ENCODE results near the gene TRIM29.

The TRIM29 gene

DNA sequence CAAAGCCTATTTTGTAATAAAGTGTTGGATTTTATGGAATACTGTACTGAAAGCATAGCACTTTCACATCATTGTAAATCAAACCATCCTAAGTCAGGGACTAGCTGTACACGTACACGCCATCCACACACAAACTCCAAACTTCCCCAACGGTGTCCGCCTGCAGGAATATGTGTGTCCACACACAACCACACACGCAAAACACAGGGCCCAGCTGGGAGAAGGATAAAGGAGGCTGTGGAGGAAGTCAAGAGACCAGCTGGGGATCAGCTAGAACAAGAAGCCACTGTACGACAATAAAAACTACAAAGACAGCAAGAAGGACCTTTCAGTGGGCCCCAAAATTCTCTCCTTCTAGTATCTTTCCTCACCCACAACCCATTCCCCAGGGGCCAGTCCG is 1.6 kb downstream of the TRIM29 start:
- peaks cover 2% of the 10 kb centered on the region; the same call in 1 of the 2 replicates for H3K4me1 ChIP-seq (ENCODE audit: control insufficient read depth, insufficient read depth, low read length)
- no CpG with 5 or more reads among the region's 7 CpGs for WGBS (ENCODE audit: insufficient coverage, insufficient read length)
- H3K9me3 ChIP-seq (ENCODE audit: control insufficient read depth, insufficient read depth, low read length) = no peaks in the 10 kb centered on the region
- no peak overlapping the region for H3K4me3 ChIP-seq (ENCODE audit: low read length)
- no peaks in the 10 kb centered on the region for H3K36me3 ChIP-seq (ENCODE audit: control insufficient read depth, insufficient read depth, low read length)
- no peak for DNase-seq (ENCODE audit: low read depth, low spot score)
- H3K27ac ChIP-seq (ENCODE audit: low read length) = no peak overlapping the region
- H3K27me3 ChIP-seq (ENCODE audit: control insufficient read depth, insufficient read depth, low read length) = no peaks in the 10 kb centered on the region; the same call in 1 of the 2 replicates

DNA sequence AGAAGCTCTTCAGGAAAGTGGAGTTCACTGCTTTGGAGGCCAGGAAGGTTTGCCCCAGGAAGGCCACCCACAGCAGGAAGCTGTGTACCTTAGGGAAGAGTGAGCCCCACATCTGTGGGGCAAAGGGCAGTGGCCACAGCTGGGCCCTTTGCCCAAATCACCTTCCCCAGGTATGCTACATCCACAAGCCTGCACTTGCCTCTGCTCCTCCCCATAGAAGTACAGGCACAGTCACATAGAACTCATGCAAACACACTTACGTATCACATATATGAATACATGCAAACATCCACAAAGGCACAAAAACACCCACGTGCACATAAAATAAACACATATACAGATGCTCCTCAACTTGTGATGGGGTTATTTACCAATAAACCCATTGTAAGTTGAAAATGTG is 2.1 kb downstream of the TRIM29 start:
- DNase-seq (ENCODE audit: low read depth, low spot score) = no peak
- Histone ChIP-seq H3K4me1 (ENCODE audit: control insufficient read depth, insufficient read depth, low read length) (peaks cover 2% of the 10 kb centered on the region; the same call in 1 of the 2 replicates), H3K4me3 (ENCODE audit: low read length) (no peak overlapping the region), H3K27me3 (ENCODE audit: control insufficient read depth, insufficient read depth, low read length) (no peaks in the 10 kb centered on the region; the same call in 1 of the 2 replicates), H3K9me3 (ENCODE audit: control insufficient read depth, insufficient read depth, low read length) (no peaks in the 10 kb centered on the region), H3K27ac (ENCODE audit: low read length) (no peak overlapping the region), H3K36me3 (ENCODE audit: control insufficient read depth, insufficient read depth, low read length) (no peaks in the 10 kb centered on the region)
- no CpG with 5 or more reads among the region's 2 CpGs for WGBS (ENCODE audit: insufficient coverage, insufficient read length)

DNA sequence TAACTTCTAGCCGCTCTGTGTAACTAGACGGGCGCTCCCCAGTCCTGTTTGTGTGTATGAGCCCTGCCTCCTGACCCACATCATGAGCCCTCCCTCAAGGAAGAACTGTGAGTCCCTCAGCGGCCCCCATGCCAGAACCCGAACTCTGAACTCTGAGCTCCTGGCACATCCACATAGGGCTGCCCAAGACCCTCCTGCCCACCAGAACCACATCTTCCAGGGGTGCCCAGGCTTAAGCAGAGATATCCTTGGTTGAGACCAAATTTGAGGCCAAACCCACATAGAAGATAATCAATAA is 3.0 kb downstream of the TRIM29 start:
- no peaks in the 10 kb centered on the region for H3K36me3 ChIP-seq (ENCODE audit: control insufficient read depth, insufficient read depth, low read length)
- H3K4me1 ChIP-seq (ENCODE audit: control insufficient read depth, insufficient read depth, low read length) = peaks cover 2% of the 10 kb centered on the region; the same call in 1 of the 2 replicates
- no peak for DNase-seq (ENCODE audit: low read depth, low spot score)
- WGBS (ENCODE audit: insufficient coverage, insufficient read length) = no CpG with 5 or more reads among the region's 5 CpGs
- no peak overlapping the region for H3K4me3 ChIP-seq (ENCODE audit: low read length)
- H3K27me3 ChIP-seq (ENCODE audit: control insufficient read depth, insufficient read depth, low read length) = no peaks in the 10 kb centered on the region; the same call in 1 of the 2 replicates
- no peak overlapping the region for H3K27ac ChIP-seq (ENCODE audit: low read length)
- no peaks in the 10 kb centered on the region for H3K9me3 ChIP-seq (ENCODE audit: control insufficient read depth, insufficient read depth, low read length)

DNA sequence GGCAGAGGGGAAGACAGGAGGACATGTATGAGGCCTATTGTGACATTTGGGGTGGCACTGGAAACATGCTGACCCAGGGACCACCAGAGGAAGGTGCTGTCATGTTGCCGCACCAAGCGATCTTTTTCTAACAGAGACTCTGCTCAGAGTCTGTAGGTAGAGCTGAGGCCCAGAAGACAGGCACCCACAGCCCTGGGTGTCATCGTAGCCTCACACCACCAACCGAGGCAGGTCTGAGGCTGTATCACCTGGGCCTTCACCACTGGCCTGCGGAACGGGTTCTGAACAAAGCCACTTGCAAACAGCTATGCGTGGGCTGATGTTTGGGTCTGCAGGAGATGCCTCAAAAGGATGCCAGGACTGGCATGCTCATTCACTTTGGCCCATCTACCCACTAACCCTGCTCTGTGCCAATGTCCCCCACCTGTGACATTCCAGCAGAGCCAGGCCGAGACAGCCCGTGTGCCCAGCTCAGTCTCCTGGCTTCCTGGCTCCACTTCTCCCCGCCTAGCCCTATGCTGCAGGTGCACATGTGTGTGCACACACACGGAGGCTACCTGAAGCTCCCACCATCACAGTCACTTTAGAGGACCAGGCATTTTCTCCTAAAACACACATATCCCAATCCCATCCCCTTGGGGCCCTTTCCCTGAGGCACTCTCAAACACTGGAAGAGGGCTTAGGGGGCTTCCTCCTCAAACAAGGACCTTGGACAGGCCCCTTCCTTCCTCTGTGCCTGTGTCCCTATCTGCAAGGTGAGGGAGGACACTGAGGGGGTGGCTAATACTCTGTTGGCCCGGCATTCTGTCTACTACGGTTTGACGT is 3.6 kb downstream of the TRIM29 start:
- H3K27me3 ChIP-seq (ENCODE audit: control insufficient read depth, insufficient read depth, low read length) = no peaks in the 10 kb centered on the region; the same call in 1 of the 2 replicates
- WGBS (ENCODE audit: insufficient coverage, insufficient read length) = no CpG with 5 or more reads among the region's 14 CpGs
- H3K27ac ChIP-seq (ENCODE audit: low read length) = no peak overlapping the region
- no peaks in the 10 kb centered on the region for H3K36me3 ChIP-seq (ENCODE audit: control insufficient read depth, insufficient read depth, low read length)
- no peak overlapping the region for H3K4me3 ChIP-seq (ENCODE audit: low read length)
- H3K4me1 ChIP-seq (ENCODE audit: control insufficient read depth, insufficient read depth, low read length) = peaks cover 2% of the 10 kb centered on the region; the same call in 1 of the 2 replicates
- DNase-seq (ENCODE audit: low read depth, low spot score) = no peak
- H3K9me3 ChIP-seq (ENCODE audit: control insufficient read depth, insufficient read depth, low read length) = no peaks in the 10 kb centered on the region

DNA sequence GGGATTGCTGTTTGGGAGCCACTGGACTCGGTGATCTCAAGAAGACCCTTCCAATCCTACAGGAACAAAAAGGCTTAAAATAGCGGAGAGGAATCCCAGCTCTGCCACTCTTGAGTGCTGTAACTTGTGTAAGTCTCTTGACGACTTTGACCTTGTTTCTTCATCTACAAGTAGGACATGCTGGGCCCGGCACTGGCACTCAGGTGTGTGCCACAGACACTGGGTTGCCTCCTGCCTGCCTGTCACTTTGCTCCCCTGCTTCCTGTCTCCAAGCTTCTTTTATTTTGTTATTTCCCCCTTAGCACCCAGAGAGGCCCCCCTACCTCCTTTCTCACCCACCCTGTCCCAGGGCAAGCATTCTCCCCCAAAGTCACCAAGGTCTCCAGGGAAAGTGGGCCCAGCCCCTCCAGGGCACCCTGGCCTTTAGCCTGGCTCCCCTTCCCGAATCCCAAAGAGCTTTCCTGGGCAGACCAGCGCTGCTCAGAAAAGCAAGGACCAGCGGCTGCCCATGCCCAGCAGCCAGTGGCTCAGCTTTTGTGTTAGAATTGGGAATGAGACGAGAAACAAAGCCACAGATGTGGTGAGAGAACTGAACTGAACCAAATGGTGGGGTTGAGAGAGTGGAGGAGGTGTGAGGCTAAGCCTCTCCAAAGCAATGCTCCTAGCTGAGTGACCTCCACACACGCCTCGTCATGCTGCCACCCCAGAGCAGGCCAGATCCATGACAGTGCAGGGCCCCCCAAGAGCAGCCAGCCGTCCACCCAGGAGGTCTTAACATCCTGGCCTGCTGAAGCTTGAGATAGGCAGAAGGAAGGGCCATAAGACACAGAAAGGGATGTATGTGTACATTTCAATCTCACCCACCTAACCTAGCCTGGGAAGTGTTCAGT is 4.5 kb downstream of the TRIM29 start:
- WGBS (ENCODE audit: insufficient coverage, insufficient read length) = no CpG with 5 or more reads among the region's 11 CpGs
- H3K27me3 ChIP-seq (ENCODE audit: control insufficient read depth, insufficient read depth, low read length) = no peaks in the 10 kb centered on the region; the same call in 1 of the 2 replicates
- H3K4me3 ChIP-seq (ENCODE audit: low read length) = no peak overlapping the region
- no peaks in the 10 kb centered on the region for H3K9me3 ChIP-seq (ENCODE audit: control insufficient read depth, insufficient read depth, low read length)
- no peak for DNase-seq (ENCODE audit: low read depth, low spot score)
- no peak overlapping the region for H3K27ac ChIP-seq (ENCODE audit: low read length)
- H3K4me1 ChIP-seq (ENCODE audit: control insufficient read depth, insufficient read depth, low read length) = peaks cover 2% of the 10 kb centered on the region; the same call in 1 of the 2 replicates
- H3K36me3 ChIP-seq (ENCODE audit: control insufficient read depth, insufficient read depth, low read length) = no peaks in the 10 kb centered on the region

DNA sequence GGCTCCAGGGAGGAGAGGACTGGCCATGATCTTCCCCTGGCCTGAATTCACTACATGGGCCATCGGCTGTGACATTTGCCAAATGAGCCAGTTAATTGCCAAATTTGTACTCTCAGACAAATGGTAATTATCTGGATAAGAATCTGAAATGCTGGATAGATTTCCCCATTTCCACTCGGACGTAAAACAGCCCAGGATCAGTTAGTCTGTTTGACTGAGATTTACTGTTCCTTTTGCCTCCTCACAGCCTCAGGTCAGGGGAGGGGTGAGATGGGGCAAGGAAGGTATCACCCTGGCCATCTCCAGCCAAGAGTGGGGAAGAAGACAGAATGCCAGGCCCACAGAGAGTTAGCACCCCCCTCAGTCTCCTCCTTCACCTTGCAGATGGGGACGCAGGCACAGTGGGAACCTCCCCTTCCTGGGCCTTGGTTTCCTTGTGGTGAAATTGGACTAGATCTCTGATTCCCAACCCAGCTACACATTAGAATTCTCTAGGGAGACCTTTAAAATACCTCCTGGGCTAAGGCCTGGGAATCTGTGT is 5.2 kb downstream of the TRIM29 start:
- H3K4me3 ChIP-seq (ENCODE audit: low read length) = no peak overlapping the region
- H3K27me3 ChIP-seq (ENCODE audit: control insufficient read depth, insufficient read depth, low read length) = no peaks in the 10 kb centered on the region; the same call in 1 of the 2 replicates
- H3K4me1 ChIP-seq (ENCODE audit: control insufficient read depth, insufficient read depth, low read length) = peaks cover 1% of the 10 kb centered on the region; the same call in 1 of the 2 replicates
- no peak for DNase-seq (ENCODE audit: low read depth, low spot score)
- H3K27ac ChIP-seq (ENCODE audit: low read length) = no peak overlapping the region
- WGBS (ENCODE audit: insufficient coverage, insufficient read length) = no CpG with 5 or more reads among the region's 4 CpGs
- no peaks in the 10 kb centered on the region for H3K36me3 ChIP-seq (ENCODE audit: control insufficient read depth, insufficient read depth, low read length)
- no peaks in the 10 kb centered on the region for H3K9me3 ChIP-seq (ENCODE audit: control insufficient read depth, insufficient read depth, low read length)

DNA sequence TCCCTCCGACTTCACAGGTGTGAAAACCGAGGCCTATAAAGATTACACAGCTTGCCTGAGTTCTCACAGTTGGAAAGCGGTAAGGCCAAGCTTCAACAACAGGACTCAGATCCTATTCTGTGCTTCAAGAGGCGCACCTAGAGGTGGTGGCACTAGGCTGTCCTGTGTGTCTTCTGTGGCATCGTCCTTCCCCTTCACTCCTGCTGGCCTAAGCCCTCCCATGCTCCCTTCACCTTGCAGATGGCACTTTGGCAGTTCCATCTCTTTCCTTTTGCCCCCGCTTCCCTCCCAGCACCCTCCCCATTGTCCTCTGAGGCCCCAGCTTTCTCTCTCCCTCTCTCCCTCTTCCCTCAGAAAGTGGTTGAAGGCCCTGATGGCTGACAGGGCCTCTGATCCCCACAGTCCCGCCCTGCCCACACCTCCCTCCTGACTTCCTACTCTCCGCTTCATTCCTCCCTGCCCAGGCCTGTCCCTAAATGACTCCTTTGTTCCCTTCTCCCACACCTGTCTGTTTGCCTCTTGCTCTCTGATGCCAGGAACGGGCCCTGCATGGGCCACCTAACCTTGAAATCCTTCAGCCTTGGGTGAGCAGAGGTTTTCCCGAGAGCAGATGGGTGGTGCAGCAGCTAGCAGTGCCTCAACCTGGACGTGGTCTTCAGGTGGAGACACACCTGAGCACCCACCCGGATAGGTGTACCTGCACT is 5.8 kb downstream of the TRIM29 start:
- Histone ChIP-seq H3K36me3 (ENCODE audit: control insufficient read depth, insufficient read depth, low read length) (no peaks in the 10 kb centered on the region), H3K4me1 (ENCODE audit: control insufficient read depth, insufficient read depth, low read length) (no peaks in the 10 kb centered on the region), H3K9me3 (ENCODE audit: control insufficient read depth, insufficient read depth, low read length) (no peaks in the 10 kb centered on the region), H3K27me3 (ENCODE audit: control insufficient read depth, insufficient read depth, low read length) (no peaks in the 10 kb centered on the region; the same call in 1 of the 2 replicates), H3K4me3 (ENCODE audit: low read length) (no peak overlapping the region), H3K27ac (ENCODE audit: low read length) (no peak overlapping the region)
- DNase-seq (ENCODE audit: low read depth, low spot score) = no peak
- no CpG with 5 or more reads among the region's 12 CpGs for WGBS (ENCODE audit: insufficient coverage, insufficient read length)

DNA sequence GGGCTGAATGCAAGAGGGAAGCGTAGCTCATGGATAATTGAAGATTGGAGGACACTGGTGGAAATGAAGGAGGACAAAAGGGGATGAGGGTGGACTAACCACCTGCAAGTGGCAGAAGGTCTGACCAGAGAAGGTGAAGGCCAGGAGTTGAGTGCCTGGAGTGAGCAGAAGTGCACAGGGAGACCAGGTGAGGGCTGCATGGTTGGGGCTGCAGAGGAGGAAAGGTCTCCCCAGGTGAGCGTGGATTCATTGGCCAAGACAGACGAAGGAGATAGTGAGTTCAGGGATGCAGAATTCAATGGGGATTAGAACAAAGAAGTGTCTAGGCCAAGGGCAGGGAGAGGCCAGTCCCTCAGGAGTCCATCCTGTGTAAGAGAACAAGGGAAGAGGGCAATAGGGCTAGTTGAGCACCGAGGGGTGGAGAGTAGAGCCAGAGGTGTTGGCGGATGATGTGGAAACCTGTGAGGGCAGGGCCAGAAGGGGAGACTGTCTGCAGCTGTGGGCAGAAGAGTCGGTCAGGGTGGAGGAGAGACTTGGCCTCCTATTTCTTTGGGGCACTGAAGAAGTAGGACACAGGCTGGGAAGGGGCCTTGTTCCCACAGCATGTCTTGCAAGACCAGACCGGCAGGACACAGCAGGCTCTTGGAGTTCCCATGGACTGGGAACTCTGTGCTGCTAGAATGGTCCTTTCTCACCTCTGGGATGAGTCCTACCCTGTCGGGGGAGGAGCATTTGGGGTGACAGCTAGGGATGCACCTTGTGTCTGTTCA is 6.7 kb downstream of the TRIM29 start:
- Histone ChIP-seq H3K36me3 (ENCODE audit: control insufficient read depth, insufficient read depth, low read length) (no peaks in the 10 kb centered on the region), H3K4me3 (ENCODE audit: low read length) (no peak overlapping the region), H3K27me3 (ENCODE audit: control insufficient read depth, insufficient read depth, low read length) (no peaks in the 10 kb centered on the region; the same call in 1 of the 2 replicates), H3K9me3 (ENCODE audit: control insufficient read depth, insufficient read depth, low read length) (no peaks in the 10 kb centered on the region), H3K27ac (ENCODE audit: low read length) (no peak overlapping the region), H3K4me1 (ENCODE audit: control insufficient read depth, insufficient read depth, low read length) (no peaks in the 10 kb centered on the region)
- DNase-seq (ENCODE audit: low read depth, low spot score) = no peak
- WGBS (ENCODE audit: insufficient coverage, insufficient read length) = no CpG with 5 or more reads among the region's 8 CpGs

DNA sequence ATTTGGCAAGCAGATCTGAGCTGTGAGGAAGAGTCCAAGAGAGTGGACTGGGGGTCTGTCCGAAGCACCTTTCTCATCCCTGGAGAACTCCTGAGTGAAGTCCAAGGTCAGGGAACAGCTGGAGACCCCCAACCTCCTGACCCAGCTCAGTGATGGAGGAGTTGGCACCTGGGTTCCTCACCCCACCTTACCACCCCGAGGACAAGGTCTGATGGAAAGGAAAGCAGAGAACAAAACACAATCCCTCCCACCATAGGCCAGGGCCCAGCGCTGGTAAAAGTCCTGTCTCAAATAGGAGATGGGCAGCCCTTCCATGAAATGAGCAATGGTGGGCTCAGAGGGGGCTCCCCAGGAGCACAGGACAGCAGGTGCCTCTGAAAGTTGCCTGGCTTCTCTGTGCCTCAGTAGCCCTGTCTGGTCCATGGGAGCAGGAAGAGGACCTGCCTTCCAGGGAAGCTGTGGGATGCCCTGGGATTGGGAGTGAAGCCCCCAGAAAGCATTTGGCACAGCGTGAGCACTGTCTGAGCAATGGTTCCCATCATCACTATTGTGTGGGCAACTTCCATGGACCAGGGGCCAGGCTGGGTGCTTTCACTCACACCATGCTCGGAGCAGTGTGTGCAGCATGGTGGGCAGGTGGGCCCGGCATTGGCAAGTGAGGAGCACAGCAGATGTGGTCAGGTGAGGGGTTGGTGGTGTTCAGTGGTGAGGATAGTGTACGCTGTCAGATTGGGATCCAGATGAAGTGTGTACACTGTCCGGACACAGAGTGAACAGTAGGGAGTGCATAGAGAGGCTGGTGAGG is 7.5 kb downstream of the TRIM29 start:
- DNase-seq (ENCODE audit: low read depth, low spot score) = no peak
- no peaks in the 10 kb centered on the region for H3K9me3 ChIP-seq (ENCODE audit: control insufficient read depth, insufficient read depth, low read length)
- no peak overlapping the region for H3K27ac ChIP-seq (ENCODE audit: low read length)
- H3K27me3 ChIP-seq (ENCODE audit: control insufficient read depth, insufficient read depth, low read length) = no peaks in the 10 kb centered on the region
- H3K36me3 ChIP-seq (ENCODE audit: control insufficient read depth, insufficient read depth, low read length) = no peaks in the 10 kb centered on the region
- no CpG with 5 or more reads among the region's 8 CpGs for WGBS (ENCODE audit: insufficient coverage, insufficient read length)
- no peaks in the 10 kb centered on the region for H3K4me1 ChIP-seq (ENCODE audit: control insufficient read depth, insufficient read depth, low read length)
- no peak overlapping the region for H3K4me3 ChIP-seq (ENCODE audit: low read length)
